K562 (cell line): ENCODE data around the gene INO80. TPM values are rescaled to one million over a fixed set of nuclear protein-coding genes. Genes with fewer than 3 reads are reported as not detected.

Experiments
- ATF1 ChIP-seq, 2 experiments: fragments of 450-650 bp in 1 of 2; IDR thresholded peaks; 2 replicates each; pipeline ENCODE4 v1.6.1; 2016; ENCODE audit warnings: missing compliant biosample characterization in 1 of 2, missing genetic modification characterization in 1 of 2
- ATF7 ChIP-seq: fragments of 450-650 bp; IDR thresholded peaks from 2 replicates; pipeline ENCODE4 v1.7.1; 2014; ENCODE audit warnings: mild to moderate bottlenecking, moderate library complexity
- C11orf30 ChIP-seq: fragments of 450-650 bp; IDR thresholded peaks from 2 replicates; pipeline ENCODE4 v1.6.1; 2016; ENCODE audit warnings: low read depth, mild to moderate bottlenecking
- E2F3 ChIP-seq: fragments of 250-450 bp; sonication (Bioruptor Pico); IDR thresholded peaks from 2 replicates; pipeline ENCODE4 v1.4.0; 2020; ENCODE audit warnings: mild to moderate bottlenecking
- E2F6 ChIP-seq, 2 experiments: IDR thresholded peaks; 2 replicates each; pipeline ENCODE4 v1.6.1; 2011; ENCODE audit warnings: borderline replicate concordance in 1 of 2, control low read depth in 1 of 2, low read depth in 1 of 2, low read length in 1 of 2, mild to moderate bottlenecking in 1 of 2, mixed read lengths in 1 of 2, moderate library complexity in 1 of 2; ENCODE audit not compliant: insufficient read depth in 1 of 2, insufficient read length in 1 of 2, poor library complexity in 1 of 2, severe bottlenecking in 1 of 2; ENCODE audit errors: extremely low read depth in 1 of 2
- GABPA ChIP-seq: fragments of 200-800 bp; sonication (Bioruptor generic); conservative IDR thresholded peaks from 2 replicates; pipeline ENCODE4 v1.6.1; 2016; ENCODE audit warnings: low read depth, missing genetic modification characterization, missing compliant biosample characterization
- HMGN3 ChIP-seq: IDR thresholded peaks from 2 replicates; pipeline ENCODE4 v1.6.1; 2011; ENCODE audit warnings: borderline replicate concordance, low read depth, mild to moderate bottlenecking, mixed read lengths, low read length; ENCODE audit not compliant: insufficient read length; ENCODE audit errors: extremely low read depth
- JUND ChIP-seq, 2 experiments: IDR thresholded peaks; 2 replicates in 1 of 2; 3 replicates in 1 of 2; pipeline ENCODE4 v1.6.1; 2011; ENCODE audit warnings: borderline replicate concordance in 2 of 2, low read depth in 2 of 2, low read length in 2 of 2, improper control_type of control experiment in 1 of 2, missing biosample characterization in 1 of 2, missing genetic modification characterization in 1 of 2, missing genetic modification reagents in 1 of 2
- MEF2D ChIP-seq: conservative IDR thresholded peaks from 2 replicates; pipeline ENCODE4 v1.6.1; 2016; ENCODE audit warnings: low read depth, missing genetic modification characterization, missing compliant biosample characterization
- MNT ChIP-seq, 2 experiments: fragments of 450-650 bp; conservative IDR thresholded peaks; 2 replicates each; pipeline ENCODE4 v1.6.1; 2017; ENCODE audit warnings: mild to moderate bottlenecking in 2 of 2, moderate library complexity in 2 of 2
- PHB ChIP-seq: fragments of 250-450 bp; sonication (Bioruptor Pico); IDR thresholded peaks from 2 replicates; pipeline ENCODE4 v1.5.0; 2021
- PHF8 ChIP-seq: fragments of 200-600 bp; sonication (generic); IDR thresholded peaks from 2 replicates; pipeline ENCODE4 v1.6.1; 2012; ENCODE audit warnings: mixed run types, mild to moderate bottlenecking, inconsistent platforms, low read length, moderate library complexity, borderline replicate concordance
- RBBP5 ChIP-seq: fragments of 200-600 bp; sonication (generic); IDR thresholded peaks from 2 replicates; pipeline ENCODE4 v1.6.1; 2012; ENCODE audit warnings: borderline replicate concordance, mild to moderate bottlenecking, low read length, control low read depth, inconsistent platforms; ENCODE audit not compliant: insufficient read depth, poor library complexity, severe bottlenecking
- RBFOX2 ChIP-seq: fragments of 200-400 bp; formaldehyde crosslinking; IDR thresholded peaks from 2 replicates; pipeline ENCODE4 v1.6.1; 2017; ENCODE audit warnings: low read depth, mild to moderate bottlenecking, low read length, moderate library complexity
- SP1 ChIP-seq: sonication (generic); formaldehyde crosslinking; IDR thresholded peaks from 2 replicates; pipeline ENCODE4 v1.8.1; 2022; ENCODE audit warnings: mild to moderate bottlenecking, missing genetic modification reagents
- TSC22D4 ChIP-seq: fragments of 450-650 bp; IDR thresholded peaks from 2 replicates; pipeline ENCODE4 v1.6.1; 2016; ENCODE audit warnings: missing genetic modification characterization, missing biosample characterization, control low read depth
- ZFX ChIP-seq: sonication (generic); formaldehyde crosslinking; IDR thresholded peaks from 2 replicates; pipeline ENCODE4 v1.8.0; 2022; ENCODE audit warnings: mild to moderate bottlenecking, missing genetic modification reagents, moderate library complexity
- ZNF24 ChIP-seq: fragments of 450-650 bp; IDR thresholded peaks from 2 replicates; pipeline ENCODE4 v1.6.1; 2016
- ZNF740 ChIP-seq, 3 experiments: fragments of 200-800 bp in 1 of 3; sonication (Bioruptor generic) in 1 of 3; sonication (generic) in 1 of 3; formaldehyde crosslinking in 1 of 3; IDR thresholded peaks; 2 replicates each; pipeline versions ENCODE4 v1.6.1 to v1.8.0; 2016 to 2022; ENCODE audit warnings: mild to moderate bottlenecking in 2 of 3, missing compliant biosample characterization in 2 of 3, missing genetic modification characterization in 2 of 3, missing genetic modification reagents in 1 of 3
- polyA plus RNA-seq, 8 experiments: library from polyadenylated mRNA; depleted of rRNA in 4 of 8; stranded (reverse) in 5 of 8; unstranded in 3 of 8; fragments of >200 nt; fragmentation: Nextera tagmentation in 2 of 8; fragmentation: Illumina TruSeq in 1 of 8; extraction: Ambion mirVana in 2 of 8; extraction: Trizol in 1 of 8; gene quantifications; 2 replicates each; pipeline versions ENCODE4 v1.2.1 to v1.2.3, GENCODE V29; 2011 to 2014; ENCODE audit warnings: inconsistent platforms in 1 of 8, missing spikeins in 1 of 8
- total RNA-seq, 7 experiments: library from RNA; depleted of rRNA in 6 of 7; stranded (reverse); fragments of >200 nt in 6 of 7; fragmentation: Illumina TruSeq in 2 of 7; extraction: Trizol in 2 of 7; gene quantifications; 2 replicates each; pipeline versions ENCODE4 v1.2.1 to v1.2.3, GENCODE V29; 2011 to 2021; ENCODE audit warnings: low replicate concordance in 1 of 7
- TF ChIP-seq, protein P1 (sequence below): fragments of 450-650 bp; formaldehyde crosslinking; IDR thresholded peaks from 2 replicates; pipeline ENCODE4 v1.4.0; 2022; ENCODE audit warnings: mild to moderate bottlenecking, moderate library complexity

Gene INO80
- total and polyA plus RNA-seq, 9 of the 15 experiments (the other 6 are each of a cell fraction or from before 2014, with no cell fraction given), result 1.1 to 25.7 (median 19.9) TPM

- TF ChIP-seq HMGN3, result peak; percentile 9
- TF ChIP-seq ZNF740 (CRISPR knock-in tag; IDR thresholded peaks at IDR 0.05), result no peak
- peak in 1 of 2 experiments; percentile 19; a peak in 1 of 4 replicates for TF ChIP-seq ZNF740 (tag; IDR thresholded peaks at IDR 0.05)
- 0 out of 2 replicates have a peak, but pooled peaks have one; percentile 44 for TF ChIP-seq ZFX (CRISPR knock-in tag)
- 0 out of 2 replicates have a peak, but pooled peaks have one; percentile 66 for TF ChIP-seq PHB (CRISPR knock-in tag)
- TF ChIP-seq RBFOX2, result peak; percentile 98
- peak; percentile 85 for TF ChIP-seq JUND (IDR thresholded peaks at IDR 0.05; ENCODE audit: borderline replicate concordance, low read depth, low read length)
- no peak for TF ChIP-seq JUND (tag; IDR thresholded peaks at IDR 0.05; ENCODE audit: borderline replicate concordance, low read depth, low read length)
- 0 out of 2 replicates have a peak, but pooled peaks have one; percentile 1 for TF ChIP-seq ATF1 (CRISPR knock-in tag; IDR thresholded peaks at IDR 0.05)
- peak; percentile 85 for TF ChIP-seq ATF1 (tag; IDR thresholded peaks at IDR 0.05)
- no peak for TF ChIP-seq C11orf30
- peak in 1 of 2 experiments; percentile 28 for TF ChIP-seq E2F6 (IDR thresholded peaks at IDR 0.05; ENCODE audit: borderline replicate concordance in 1 of 2, extremely low read depth in 1 of 2, insufficient read depth in 1 of 2, insufficient read length in 1 of 2, low read depth in 1 of 2, low read length in 1 of 2, poor library complexity in 1 of 2, severe bottlenecking in 1 of 2)
- TF ChIP-seq, protein P1, sequence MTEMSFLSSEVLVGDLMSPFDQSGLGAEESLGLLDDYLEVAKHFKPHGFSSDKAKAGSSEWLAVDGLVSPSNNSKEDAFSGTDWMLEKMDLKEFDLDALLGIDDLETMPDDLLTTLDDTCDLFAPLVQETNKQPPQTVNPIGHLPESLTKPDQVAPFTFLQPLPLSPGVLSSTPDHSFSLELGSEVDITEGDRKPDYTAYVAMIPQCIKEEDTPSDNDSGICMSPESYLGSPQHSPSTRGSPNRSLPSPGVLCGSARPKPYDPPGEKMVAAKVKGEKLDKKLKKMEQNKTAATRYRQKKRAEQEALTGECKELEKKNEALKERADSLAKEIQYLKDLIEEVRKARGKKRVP, result peak; percentile 98
- no peak for TF ChIP-seq MEF2D (tag)
- TF ChIP-seq PHF8, result peak; percentile 65; the same call in 1 of the 2 replicates
- TF ChIP-seq ZNF24, result no peak
- no peak for TF ChIP-seq E2F3 (CRISPR knock-in tag)
- TF ChIP-seq GABPA (tag), result peak; percentile 45; the same call in 1 of the 2 replicates
- peak; percentile 44 for TF ChIP-seq RBBP5
- peak; percentile 77 for TF ChIP-seq SP1
- peak; percentile 95 for TF ChIP-seq ATF7
- TF ChIP-seq TSC22D4 (tag), result no peak
- TF ChIP-seq MNT (conservative IDR thresholded peaks at IDR 0.05), result peak in 1 of 2 experiments; percentile 66; a peak in 2 of 4 replicates
Observed at GRCh38 chr15:40952901-40953712, 163.0 kb downstream of the INO80 start, which contains the start of gene CHAC1 (continued).
